ENCODE results near the gene EEF1E1.
A peak's percentile ranks its signal among the peaks of the same experiment; 100 is the strongest.

- TF ChIP-seq EZH2 (IDR thresholded peaks at IDR 0.05; ENCODE audit: insufficient read depth, poor library complexity, severe bottlenecking): no peak
- 0 out of 2 replicates have a peak, but pooled peaks have one; percentile 57 for TF ChIP-seq EZH2phosphoT487 (IDR thresholded peaks at IDR 0.05; ENCODE audit: insufficient read depth, low read depth)
These were observed 19.1 kb downstream of the EEF1E1 start for GRCh38 chr6:8082954-8083858.

Data from GM23248 (cell line).